HG03571 (cell line): ENCODE data around the gene RASEF.
"Not testable (repeated sequence)": the region's sequence is repeated elsewhere in the genome, so short reads cannot be mapped to it uniquely, and the experiment has no call there.

Source experiments
- ATAC-seq: cut with Tn5 transposase; IDR thresholded peaks from one replicate; pipeline ENCODE4 v1.9.1; 2021; ENCODE audit not compliant: unreplicated experiment

Gene RASEF

DNA sequence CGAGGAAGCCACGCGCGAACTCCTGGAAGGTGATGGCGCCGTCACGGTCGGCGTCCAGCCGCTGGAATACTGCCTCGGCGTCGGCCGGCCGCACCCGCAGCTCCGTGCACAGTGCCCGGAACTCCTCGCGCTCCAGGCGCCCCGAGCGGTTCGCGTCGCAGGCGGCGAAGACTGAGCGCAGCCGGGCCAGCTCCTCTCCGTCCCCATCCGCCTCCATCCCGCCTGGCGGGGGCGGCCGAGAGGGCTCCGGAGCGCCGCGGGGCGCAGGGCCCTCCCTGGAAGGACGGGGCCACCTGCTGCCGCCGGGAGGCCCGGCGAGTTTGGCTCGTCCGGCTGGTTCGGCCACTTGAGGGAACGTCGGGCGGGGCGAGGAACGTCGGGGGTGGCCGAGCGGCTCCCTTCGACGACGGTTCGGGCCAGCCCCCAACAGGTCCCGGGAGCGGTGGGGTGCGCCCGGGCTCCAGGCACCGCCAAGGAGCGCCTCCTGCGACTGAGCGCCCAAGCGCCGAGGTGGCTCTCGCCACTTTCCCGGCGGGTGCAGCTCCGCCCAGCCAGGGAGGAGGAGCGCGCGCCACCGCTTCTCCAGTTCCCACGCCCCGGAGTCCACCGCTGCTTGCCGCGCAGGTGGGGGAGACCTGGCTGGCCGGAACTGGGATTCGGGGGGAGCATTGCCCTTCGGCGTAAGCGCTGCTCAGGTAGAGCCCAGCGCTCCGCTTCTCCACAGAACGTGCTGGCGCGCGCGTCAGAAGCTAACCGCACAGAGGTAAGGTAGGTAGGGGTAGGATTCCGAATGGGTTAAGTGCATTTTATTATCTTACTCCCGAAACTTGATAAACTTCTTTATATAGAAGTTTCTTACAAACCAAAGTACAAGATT, at the start of gene RASEF:
Gene RASEF, minus strand, starts transcription at position 492 of the 877 bp plus-strand sequence. Its CDS starts 275 bp downstream, at position 217.
- ATAC-seq, result no peak

DNA sequence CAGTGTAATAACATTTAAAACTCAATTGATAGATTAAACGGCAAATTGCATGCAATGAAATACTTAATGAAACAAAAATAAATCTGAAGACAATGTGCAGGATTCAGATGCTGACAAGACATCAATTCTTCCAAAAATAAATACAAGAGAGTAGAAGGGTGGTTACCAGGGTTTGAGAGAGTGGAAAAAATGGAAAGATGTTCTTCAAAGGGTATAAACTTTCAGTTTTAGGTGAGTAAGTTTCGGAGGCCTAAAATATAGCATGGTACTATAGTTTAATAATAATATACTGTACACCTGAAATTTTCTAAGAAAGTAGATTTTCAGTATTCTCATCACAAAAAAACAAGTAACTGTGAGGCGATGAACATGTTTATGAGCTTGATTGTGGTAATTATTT, 48.2 kb upstream of the RASEF start:
- no peak for ATAC-seq

DNA sequence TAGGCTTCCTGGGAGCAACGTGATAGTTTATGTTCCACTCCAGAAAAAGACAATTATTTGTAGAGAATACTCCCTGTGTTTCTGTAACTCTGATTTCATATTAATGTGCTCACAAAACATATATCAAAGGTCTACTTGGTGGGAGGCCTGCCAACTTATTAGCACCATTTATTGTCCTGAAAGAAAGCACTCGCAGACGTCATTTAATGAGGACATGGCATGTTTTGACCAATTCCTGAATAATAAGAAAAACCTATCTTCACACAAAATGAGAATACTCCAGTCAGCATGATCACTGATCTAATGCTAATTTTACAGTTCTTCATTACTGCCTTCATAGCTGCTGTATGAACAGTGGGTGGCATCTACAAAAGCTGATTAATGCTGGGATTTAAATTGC, 46.4 kb upstream of the RASEF start:
- no peak for ATAC-seq

DNA sequence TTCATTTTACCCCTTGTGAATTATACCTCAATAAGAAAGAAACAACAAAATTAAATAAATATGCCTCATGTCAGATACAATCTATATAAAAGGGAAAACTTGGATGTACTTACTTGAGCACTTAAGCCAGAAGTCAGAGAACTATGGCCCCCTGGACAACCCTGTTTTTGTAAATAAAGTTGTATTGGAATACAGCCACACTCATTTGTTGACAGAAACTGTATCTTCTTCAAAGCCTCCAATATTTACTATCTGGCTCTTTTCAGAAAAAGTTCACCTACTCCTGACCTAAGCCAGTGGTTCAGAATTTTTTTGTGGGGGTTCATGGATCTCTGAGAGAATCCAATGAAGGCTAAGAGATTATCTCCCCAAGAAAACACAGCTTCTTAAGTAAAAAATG, 45.3 kb upstream of the RASEF start:
- no peak for ATAC-seq

DNA sequence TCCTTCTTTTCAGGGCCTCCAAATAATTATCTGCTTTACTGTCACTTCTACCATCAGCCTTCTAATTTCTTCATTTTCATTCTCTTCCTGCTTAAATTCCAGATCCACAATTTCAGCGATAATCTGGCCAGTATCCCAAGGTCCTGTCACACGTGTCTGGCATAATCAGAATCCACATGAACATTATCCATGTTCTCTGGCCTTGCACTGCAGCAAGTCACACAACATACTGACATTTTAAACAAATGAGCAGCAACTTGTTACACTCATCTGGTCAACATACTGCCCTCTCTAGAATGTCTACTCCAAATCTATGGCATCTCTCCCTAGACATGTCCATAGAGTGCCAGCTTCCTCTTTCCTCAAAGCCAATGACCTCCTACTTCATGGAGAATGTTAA, 43.8 kb upstream of the RASEF start:
- no peak for ATAC-seq

DNA sequence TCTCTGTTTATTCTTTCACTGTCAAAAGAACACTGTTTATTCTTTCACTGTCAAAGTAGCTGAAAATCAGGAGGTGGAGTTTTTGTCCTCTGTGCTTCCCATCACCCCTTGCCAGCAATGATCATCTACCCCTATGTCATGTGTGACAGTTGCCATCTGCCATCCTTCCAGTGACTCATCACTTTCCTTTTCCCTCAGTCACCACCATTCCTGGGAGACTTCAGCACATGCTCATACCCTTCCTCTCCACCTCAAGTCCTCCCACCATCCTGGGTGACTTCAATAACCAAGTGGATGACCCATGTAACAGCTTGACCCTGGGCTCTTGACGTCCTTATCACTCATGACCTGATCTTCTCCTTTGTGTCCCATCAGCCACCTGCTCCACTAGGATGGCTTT, 43.3 kb upstream of the RASEF start:
- no peak for ATAC-seq

DNA sequence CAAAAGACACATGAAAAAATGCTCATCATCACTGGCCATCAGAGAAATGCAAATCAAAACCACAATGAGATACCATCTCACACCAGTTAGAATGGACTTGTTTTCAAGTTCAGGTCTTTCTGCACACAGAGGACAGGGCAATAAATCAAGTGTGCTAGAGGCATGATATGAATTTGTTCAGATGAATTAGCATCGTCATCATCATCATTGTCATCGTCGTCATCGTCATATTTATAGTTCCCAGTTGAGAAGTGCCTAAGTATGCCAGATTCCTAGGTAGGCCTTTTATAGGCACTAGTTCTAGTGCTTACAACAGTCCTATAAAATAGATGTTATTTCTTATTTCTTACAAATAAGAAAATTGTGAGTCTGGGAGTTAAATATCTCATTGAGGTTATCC, 34.7 kb upstream of the RASEF start:
- ATAC-seq, result no peak

DNA sequence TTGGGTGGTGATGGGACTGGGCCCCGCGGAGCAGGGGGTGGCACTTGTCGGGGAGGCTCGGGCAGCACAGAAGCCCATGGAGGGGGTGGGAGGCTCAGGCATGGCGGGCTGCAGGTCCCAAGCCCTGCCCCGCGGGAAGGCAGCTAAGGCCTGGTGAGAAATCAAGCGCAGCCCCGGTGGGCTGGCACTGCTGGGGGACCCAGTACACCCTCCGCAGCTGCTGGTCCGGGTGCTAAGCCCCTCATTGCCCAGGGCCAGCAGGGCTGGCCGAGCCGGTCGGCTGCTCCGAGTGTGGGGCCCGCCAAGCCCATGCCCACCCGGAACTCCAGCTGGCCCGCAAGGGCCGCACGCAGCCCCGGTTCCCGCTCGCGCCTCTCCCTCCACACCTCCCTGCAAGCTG, 30.4 kb upstream of the RASEF start:
- ATAC-seq, result not testable (repeated sequence)

DNA sequence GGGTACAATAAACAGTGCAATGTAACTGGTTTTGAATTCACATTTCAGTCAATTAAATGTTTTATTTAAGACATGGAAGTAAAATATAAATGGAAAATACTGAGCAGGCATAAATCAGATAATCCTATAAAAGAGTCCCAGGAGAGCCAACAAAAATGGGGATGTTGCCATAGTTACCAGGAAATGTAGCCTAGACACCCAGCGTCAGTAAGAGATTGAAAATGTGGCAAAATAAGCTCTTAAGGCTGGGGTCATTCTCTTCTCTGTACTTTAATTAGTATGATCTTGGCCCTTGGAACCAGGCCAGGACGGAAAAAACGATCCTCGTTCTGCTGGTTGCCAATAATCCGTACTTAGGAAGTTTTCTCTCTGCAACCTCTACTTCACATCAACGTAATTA, 18.9 kb upstream of the RASEF start:
- ATAC-seq, result no peak

DNA sequence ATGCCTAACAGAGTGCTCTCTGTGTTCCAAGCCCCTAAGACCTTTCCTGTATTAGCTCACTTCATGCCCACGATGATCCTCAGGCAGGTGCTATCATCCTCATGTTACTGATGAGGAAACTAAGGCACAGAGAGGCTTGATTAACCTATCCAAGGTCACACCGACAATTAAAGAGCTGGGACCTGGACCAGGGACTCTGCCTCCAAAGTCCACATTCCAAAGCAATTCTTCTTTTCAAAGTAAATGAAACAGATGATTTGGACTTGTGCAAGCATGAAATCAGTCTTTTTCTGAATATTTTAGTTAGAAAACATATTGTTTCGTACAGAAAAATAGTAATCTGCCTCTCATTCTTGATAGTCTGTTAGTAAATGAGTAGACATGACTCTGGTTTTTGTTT, 18.1 kb upstream of the RASEF start:
- ATAC-seq, result no peak

DNA sequence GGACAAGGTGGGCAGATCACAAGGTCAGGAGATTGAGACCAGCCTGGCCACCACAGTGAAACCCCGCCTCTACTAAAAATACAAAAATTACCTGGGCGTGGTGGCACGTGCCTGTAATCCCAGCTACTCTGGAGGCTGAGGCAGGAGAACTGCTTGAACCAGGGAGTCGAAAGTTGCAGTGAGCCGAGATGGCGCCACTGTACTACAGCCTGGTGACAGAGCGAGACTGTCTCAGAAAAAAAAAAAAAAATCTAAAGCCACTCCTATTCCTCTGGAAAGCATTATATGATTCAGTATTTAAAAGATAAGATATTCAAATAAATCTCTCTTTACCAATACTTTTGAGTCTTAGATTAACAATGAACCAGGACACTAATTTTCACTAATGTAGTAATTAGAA, 13.0 kb upstream of the RASEF start:
- ATAC-seq, result not testable (repeated sequence)

DNA sequence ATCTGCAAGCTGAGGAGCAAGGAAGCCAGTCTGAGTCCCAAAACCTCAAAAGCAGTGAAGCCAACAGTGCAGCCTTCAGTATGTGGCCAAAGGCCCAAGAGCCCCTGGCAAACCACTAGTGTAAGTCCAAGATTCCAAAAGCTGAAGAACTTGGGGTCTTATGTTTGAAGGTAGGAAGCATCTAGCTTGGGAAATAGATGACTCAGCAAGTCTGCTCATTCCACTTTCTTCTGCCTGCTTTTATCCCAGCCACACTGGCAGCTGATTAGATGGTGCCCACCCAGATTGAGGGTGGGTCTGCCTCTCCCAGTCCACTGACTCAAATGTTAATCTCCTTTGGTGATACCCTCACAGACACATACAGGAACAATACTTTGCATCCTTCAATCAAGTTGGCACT, 9.6 kb upstream of the RASEF start:
- not testable (repeated sequence) for ATAC-seq

DNA sequence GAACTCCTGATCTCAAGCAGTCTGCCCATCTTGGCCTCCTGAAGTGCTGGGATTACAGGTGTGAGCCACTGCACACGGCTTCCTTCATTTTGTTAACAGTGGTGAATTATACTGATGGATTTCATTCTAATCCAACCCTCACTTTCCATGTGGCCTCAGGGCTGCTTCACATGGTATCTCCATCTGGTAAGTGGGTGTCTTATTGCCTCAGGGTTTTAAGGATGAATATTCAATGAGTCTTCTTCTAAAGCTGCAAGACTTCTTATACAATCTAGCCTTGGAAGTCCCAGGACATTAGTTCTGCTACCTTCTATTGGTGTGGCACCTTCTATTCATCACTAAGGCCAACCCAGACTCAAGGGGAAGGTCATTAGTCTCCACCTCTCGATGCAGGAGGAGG, 8.7 kb upstream of the RASEF start:
- ATAC-seq, result no peak

DNA sequence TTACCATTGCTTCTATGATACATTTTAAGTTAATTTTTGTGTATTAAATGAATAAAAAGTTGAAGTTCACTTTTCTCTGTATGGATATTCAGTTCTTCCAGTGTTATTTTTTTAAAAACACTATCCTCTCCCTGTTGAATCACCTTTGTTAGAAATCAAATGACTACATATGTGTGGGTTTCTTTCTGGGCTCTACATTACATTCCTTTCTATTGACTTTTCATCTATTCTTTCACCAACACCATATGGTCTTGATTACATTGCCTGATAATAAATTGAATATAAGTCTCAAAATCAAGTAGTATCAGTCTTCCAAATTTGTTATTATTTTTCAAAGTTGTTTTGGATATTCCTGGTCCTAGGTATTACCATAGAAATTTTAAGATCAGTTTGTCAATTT, 7.3 kb upstream of the RASEF start:
- no peak for ATAC-seq

DNA sequence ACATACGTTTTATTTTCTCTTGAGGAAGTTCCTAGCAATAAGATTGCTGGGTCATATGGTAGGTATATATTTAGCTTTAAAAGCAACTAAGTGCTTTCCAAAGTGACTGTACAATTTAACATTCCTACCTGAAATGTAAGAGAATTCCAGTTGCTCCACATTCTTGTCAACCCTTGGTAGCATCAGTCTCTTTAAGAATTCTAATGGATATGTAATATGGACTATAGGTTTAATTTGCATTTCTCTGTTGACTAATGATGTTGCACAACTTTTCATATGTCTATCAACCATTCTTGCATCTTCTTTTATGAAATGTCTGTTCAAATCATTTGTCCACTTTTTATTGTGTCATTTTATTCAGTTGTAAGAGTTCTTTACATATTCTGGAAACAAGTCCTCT, 6.7 kb upstream of the RASEF start:
- no peak for ATAC-seq

DNA sequence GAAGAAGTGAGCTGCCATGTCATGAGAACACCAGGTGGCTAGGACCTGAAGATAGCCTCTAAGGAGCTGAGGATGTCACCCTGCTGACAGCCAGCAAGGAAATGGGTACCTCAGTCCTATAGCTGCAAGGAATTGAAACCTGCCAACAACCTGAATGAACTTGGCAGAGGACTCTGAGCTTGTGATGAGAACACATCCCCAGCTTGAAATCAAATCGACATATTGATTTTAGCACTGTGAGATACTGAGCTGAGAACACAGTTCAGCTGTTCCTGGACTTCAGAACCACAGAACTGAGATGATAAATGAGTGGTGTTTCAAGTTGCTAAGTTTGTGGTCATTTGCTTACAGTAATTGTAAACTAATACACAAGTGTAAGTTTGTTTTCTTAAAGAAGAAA, 5.5 kb upstream of the RASEF start:
- no peak for ATAC-seq

DNA sequence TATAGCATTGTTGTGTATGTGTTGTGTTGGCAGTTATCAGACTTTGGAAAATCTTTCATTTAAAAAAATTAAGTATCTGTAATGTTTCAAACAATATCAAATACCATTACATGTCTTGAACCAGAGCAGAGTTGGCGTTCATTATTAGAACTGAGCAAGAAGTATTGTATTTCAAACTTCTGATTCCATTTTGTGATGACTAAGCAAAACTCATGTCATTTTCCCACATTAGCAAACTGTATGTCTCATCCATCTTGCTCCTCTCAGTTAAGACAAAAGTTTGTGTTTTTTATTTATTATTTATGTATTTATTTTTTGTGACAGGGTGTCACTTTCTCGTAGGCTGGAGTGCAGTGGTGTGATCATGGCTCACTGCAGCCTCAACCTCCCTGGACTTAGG, 4.6 kb upstream of the RASEF start:
- ATAC-seq, result no peak

DNA sequence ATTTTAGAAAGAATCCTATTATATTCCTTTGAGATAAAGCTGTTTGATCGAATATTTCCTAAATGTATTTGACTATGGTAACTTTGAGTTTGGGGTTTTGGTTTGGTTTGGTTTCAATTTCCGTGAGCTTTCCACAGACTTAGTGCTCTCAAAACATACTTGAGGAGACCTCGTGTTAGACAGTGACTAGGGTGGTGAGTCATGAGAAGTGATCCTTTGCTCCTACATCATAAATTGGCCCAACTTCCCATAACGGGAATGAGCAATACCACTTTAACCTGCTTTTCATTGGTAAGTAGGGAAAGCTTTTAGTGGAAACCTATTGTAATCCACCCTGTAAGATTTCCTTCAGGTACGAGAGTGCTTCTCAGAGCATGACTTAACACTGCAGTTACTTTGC, 3.8 kb upstream of the RASEF start:
- ATAC-seq, result no peak

DNA sequence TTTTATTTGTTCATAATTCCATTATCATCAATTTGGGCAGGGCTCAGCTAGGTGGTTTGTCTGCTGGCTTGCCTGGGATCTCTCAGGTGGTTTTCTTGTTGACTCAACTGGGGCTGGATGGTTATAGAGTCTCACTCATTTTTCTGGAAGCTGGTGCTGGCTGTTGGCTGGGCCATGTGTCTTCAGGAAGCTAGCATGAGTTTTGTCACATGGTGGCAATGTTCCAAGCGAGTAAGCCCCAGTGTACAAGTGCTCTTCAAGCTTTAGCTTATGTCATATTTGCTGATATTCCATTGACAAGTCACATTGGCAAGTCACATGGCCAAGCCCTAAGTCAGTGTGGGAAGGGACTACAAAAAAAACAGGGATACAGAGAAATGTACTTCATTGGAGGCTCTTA, 2.3 kb upstream of the RASEF start:
- ATAC-seq, result no peak

DNA sequence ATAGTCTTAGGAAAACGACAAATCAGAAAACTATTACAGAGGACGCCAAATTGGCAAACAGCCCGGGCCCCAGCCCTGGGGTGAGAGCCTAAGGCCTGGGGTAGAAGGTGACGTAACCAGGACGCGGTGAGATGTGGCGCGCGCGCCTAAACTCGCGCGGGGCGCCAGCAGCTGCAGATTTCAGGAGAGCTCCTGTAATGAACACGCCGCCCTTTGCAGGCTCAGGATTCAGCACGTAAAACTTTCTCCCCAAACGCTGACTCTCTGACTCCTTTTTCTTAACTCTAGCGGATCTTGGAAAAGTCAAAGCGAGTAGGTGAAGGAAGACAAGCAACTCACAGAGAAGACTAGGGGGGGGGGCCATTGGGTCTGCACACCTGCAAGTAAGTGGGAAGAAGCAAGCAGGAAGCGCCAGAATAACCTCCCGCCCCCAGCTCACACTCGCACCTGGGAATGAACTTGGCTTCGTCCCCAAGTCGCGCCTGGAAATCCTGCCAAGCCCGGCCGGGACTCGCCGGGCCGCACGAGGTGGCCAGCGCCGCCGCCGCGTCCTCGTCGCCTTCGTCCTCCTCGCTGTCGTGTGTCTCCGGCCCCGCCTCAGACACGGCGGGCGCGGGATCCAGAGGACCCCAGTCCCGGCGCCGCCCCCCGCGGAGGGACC, 822 bp downstream of the RASEF start:
- ATAC-seq, result no peak

DNA sequence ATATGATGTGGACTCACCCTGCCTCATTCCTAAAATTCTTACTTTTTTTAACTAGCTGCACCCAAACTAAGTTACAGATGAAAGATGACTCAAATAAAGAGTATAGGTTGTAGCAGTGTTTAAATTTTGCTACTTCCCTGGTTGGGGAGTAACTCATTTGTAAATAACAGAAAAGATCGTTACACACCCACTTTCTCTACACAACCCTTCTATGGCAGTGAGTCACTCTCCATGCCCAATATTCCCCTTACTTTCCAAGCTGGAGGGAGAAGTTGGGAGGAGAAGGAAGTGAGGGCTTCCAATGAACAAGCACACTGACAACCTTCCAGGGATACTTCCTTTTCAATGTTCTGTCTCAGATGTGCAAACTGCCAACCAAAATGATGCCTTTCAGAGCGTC, 1.9 kb downstream of the RASEF start:
- no peak for ATAC-seq

DNA sequence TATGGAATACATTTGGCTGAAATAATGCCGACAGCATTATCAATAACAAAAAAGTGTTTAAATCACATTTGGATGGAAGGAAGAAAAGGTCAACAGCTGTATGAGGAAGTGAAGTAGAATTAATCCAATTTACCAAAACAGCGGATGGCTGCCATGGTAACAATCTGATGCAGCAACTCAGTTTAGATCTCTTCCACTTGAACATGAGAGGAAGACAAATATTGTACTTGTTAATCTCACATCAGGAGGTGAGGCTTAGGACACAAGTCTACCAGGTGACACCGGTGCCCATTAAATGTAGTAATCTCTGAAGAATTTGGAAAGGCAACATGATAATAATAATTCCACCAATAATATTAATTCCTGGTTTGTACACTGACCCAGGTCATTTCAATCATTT, 2.4 kb downstream of the RASEF start:
- ATAC-seq, result no peak

DNA sequence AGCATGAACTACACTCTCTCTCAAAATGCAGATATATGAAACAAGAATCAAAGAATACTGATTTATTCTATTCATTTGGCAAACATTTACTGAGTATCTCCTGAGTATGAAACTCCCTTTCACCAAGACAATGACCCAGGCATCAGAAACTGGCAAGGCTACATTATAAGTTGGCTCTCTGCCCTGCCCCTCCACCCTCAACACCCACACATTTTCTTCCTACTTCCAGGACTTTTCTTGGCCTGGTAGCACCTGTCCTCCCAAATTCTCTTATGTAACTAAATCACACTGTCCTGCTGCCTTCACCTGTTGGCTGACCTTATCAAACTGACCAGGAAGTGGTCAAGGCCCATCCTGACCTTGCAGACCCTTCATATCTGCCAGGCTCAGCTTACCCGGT, 3.5 kb downstream of the RASEF start:
- ATAC-seq, result no peak
